ENCODE measurements around the gene INS.

Gene INS

GRCh38 chr11:2160736-2161259 is at the start of gene INS:
INS (minus strand) TSS chr11:2161209; CDS start chr11:2160971, 238 bp downstream.
- no peaks in the 10 kb centered on the region for H3K36me3 Mint-ChIP-seq
- H3K9me3 Mint-ChIP-seq (ENCODE audit: low read depth), result no peaks in the 10 kb centered on the region
- no peaks in the 10 kb centered on the region for H3K4me1 Mint-ChIP-seq (ENCODE audit: low read depth)

GRCh38 chr11:2210366-2211112 is 49.5 kb upstream of the INS start:
- Mint-ChIP-seq H3K27ac (no peak overlapping the region), H3K4me3 (no peak overlapping the region), H3K36me3 (no peaks in the 10 kb centered on the region), H3K27me3 (no peaks in the 10 kb centered on the region), H3K9me3 (ENCODE audit: low read depth) (no peaks in the 10 kb centered on the region), H3K4me1 (ENCODE audit: low read depth) (peaks cover 14% of the 10 kb centered on the region)

More at GRCh38 chr11:2160736-2161259, at the start of gene INS:
- Mint-ChIP-seq H3K27me3 (no peaks in the 10 kb centered on the region), H3K4me3 (no peak within 1 kb of the TSS), H3K27ac (no peak within 1 kb of the TSS)

GRCh38 chr11:2209900-2210321 is 48.9 kb upstream of the INS start:
- no peaks in the 10 kb centered on the region for H3K36me3 Mint-ChIP-seq
- H3K27me3 Mint-ChIP-seq, result no peaks in the 10 kb centered on the region
- H3K4me3 Mint-ChIP-seq, result no peak overlapping the region
- H3K27ac Mint-ChIP-seq, result no peak overlapping the region
- H3K9me3 Mint-ChIP-seq (ENCODE audit: low read depth), result no peaks in the 10 kb centered on the region
- peaks cover 14% of the 10 kb centered on the region for H3K4me1 Mint-ChIP-seq (ENCODE audit: low read depth)

GRCh38 chr11:2209370-2209801 is 48.4 kb upstream of the INS start:
- H3K4me3 Mint-ChIP-seq, result no peak overlapping the region
- peaks cover 12% of the 10 kb centered on the region for H3K4me1 Mint-ChIP-seq (ENCODE audit: low read depth)
- H3K27me3 Mint-ChIP-seq, result no peaks in the 10 kb centered on the region
- H3K27ac Mint-ChIP-seq, result no peak overlapping the region
- H3K9me3 Mint-ChIP-seq (ENCODE audit: low read depth), result no peaks in the 10 kb centered on the region
- no peaks in the 10 kb centered on the region for H3K36me3 Mint-ChIP-seq

GRCh38 chr11:2208691-2209369 is 47.8 kb upstream of the INS start:
- no peaks in the 10 kb centered on the region for H3K36me3 Mint-ChIP-seq
- H3K4me1 Mint-ChIP-seq (ENCODE audit: low read depth), result peaks cover 7% of the 10 kb centered on the region
- no peak overlapping the region for H3K4me3 Mint-ChIP-seq
- no peaks in the 10 kb centered on the region for H3K9me3 Mint-ChIP-seq (ENCODE audit: low read depth)
- no peaks in the 10 kb centered on the region for H3K27me3 Mint-ChIP-seq
- H3K27ac Mint-ChIP-seq, result no peak overlapping the region

- H3K36me3 Mint-ChIP-seq, result no peaks in the 10 kb centered on the region
- H3K4me1 Mint-ChIP-seq (ENCODE audit: low read depth), result no peaks in the 10 kb centered on the region
- H3K9me3 Mint-ChIP-seq (ENCODE audit: low read depth), result no peaks in the 10 kb centered on the region
- no peaks in the 10 kb centered on the region for H3K27me3 Mint-ChIP-seq
- H3K27ac Mint-ChIP-seq, result no peak overlapping the region
- no peak overlapping the region for H3K4me3 Mint-ChIP-seq
Observed at GRCh38 chr11:2207773-2208621, 47.0 kb upstream of the INS start.

GRCh38 chr11:2207212-2207611 is 46.2 kb upstream of the INS start:
- no peaks in the 10 kb centered on the region for H3K36me3 Mint-ChIP-seq

GRCh38 chr11:2205981-2206690 is 45.1 kb upstream of the INS start:
- H3K27ac Mint-ChIP-seq, result no peak overlapping the region
- H3K4me1 Mint-ChIP-seq (ENCODE audit: low read depth), result no peaks in the 10 kb centered on the region
- H3K9me3 Mint-ChIP-seq (ENCODE audit: low read depth), result no peaks in the 10 kb centered on the region
- H3K4me3 Mint-ChIP-seq, result no peak overlapping the region
- no peaks in the 10 kb centered on the region for H3K36me3 Mint-ChIP-seq
- H3K27me3 Mint-ChIP-seq, result no peaks in the 10 kb centered on the region

More at GRCh38 chr11:2207212-2207611, 46.2 kb upstream of the INS start:
- H3K27me3 Mint-ChIP-seq, result no peaks in the 10 kb centered on the region
- H3K27ac Mint-ChIP-seq, result no peak overlapping the region
- H3K9me3 Mint-ChIP-seq (ENCODE audit: low read depth), result no peaks in the 10 kb centered on the region
- H3K4me3 Mint-ChIP-seq, result no peak overlapping the region
- no peaks in the 10 kb centered on the region for H3K4me1 Mint-ChIP-seq (ENCODE audit: low read depth)

GRCh38 chr11:2205214-2205720 is 44.3 kb upstream of the INS start:
- H3K4me1 Mint-ChIP-seq (ENCODE audit: low read depth), result no peaks in the 10 kb centered on the region
- no peak overlapping the region for H3K4me3 Mint-ChIP-seq
- no peaks in the 10 kb centered on the region for H3K36me3 Mint-ChIP-seq
- H3K27ac Mint-ChIP-seq, result no peak overlapping the region
- no peaks in the 10 kb centered on the region for H3K9me3 Mint-ChIP-seq (ENCODE audit: low read depth)
- H3K27me3 Mint-ChIP-seq, result no peaks in the 10 kb centered on the region

GRCh38 chr11:2204361-2205213 is 43.6 kb upstream of the INS start:
- no peaks in the 10 kb centered on the region for H3K27me3 Mint-ChIP-seq
- no peaks in the 10 kb centered on the region for H3K4me1 Mint-ChIP-seq (ENCODE audit: low read depth)
- no peaks in the 10 kb centered on the region for H3K9me3 Mint-ChIP-seq (ENCODE audit: low read depth)
- no peak overlapping the region for H3K27ac Mint-ChIP-seq
- no peaks in the 10 kb centered on the region for H3K36me3 Mint-ChIP-seq
- H3K4me3 Mint-ChIP-seq, result no peak overlapping the region

GRCh38 chr11:2203440-2204259 is 42.6 kb upstream of the INS start:
- no peak overlapping the region for H3K27ac Mint-ChIP-seq
- H3K27me3 Mint-ChIP-seq, result no peaks in the 10 kb centered on the region
- H3K4me3 Mint-ChIP-seq, result no peak overlapping the region
- H3K36me3 Mint-ChIP-seq, result no peaks in the 10 kb centered on the region
- H3K4me1 Mint-ChIP-seq (ENCODE audit: low read depth), result no peaks in the 10 kb centered on the region
- no peaks in the 10 kb centered on the region for H3K9me3 Mint-ChIP-seq (ENCODE audit: low read depth)

- Mint-ChIP-seq H3K4me3 (no peak overlapping the region), H3K9me3 (ENCODE audit: low read depth) (no peaks in the 10 kb centered on the region), H3K27ac (no peak overlapping the region), H3K36me3 (no peaks in the 10 kb centered on the region), H3K27me3 (no peaks in the 10 kb centered on the region), H3K4me1 (ENCODE audit: low read depth) (no peaks in the 10 kb centered on the region)
Observed at GRCh38 chr11:2202900-2203439, 42.0 kb upstream of the INS start.
